ENCODE data around the gene TECPR2. TPM values are rescaled to one million over a fixed set of nuclear protein-coding genes. Genes with fewer than 3 reads are reported as not detected.

Gene TECPR2
- total RNA-seq, 2 experiments from 2014 or later, result 4.7 to 5.0 TPM

DNA sequence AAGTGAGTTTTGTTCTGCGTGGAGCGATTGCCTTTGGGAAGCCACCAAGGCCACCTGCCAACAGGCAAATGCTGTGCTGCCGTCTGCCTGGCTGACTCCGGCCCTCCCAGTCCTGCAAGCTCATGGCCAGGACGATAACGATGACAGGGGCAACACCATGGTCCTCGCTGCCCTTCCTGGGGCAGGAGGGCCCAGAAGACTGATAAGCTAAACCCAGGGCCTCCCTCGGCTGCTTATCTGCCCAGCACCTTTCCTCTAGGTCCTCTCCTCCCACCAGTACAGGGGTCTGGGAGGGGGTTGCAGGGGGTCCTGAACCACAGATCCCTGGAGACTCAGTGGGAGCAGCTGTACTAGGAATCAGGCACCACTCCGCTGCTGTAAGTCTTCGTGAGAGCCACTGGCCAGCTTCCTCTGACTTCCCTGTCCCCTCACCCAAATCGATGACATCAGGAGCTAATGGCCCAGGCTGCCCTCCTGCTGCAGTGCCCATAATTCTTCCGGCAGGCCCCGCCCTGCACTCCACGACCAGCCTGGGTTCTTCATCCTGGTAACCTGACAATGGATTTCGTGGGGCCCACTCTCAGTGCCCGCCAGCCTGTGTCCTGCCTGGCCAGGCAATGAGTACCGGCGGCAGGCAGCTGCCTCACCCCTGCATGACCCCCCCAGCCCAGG, 141.7 kb downstream of the TECPR2 start:
- ChIA-PET POLR2A (interaction anchor here (0.6 kb wide), 1 partner anchor 11 kb away, joined by 4 read pairs; no protein-coding TSS in a partner anchor), CTCF (interaction anchor here (0.9 kb wide), 1 partner anchor 11 kb away, joined by 3 read pairs; no protein-coding TSS in a partner anchor)
- peaks cover 5% of the 10 kb centered on the region for H3K36me3 Mint-ChIP-seq (ENCODE audit: low read depth)
- H3K4me1 Mint-ChIP-seq (ENCODE audit: low read depth), result peaks cover 13% of the 10 kb centered on the region
- ATAC-seq (no peak), DNase-seq (no peak)
- H3K4me3 Mint-ChIP-seq, result no peak overlapping the region
- no peaks in the 10 kb centered on the region for H3K27me3 Mint-ChIP-seq
- H3K27ac Mint-ChIP-seq, result no peak overlapping the region
- intact Hi-C loops (cut with micrococcal nuclease), result no loop called here
- TF ChIP-seq, protein P1, sequence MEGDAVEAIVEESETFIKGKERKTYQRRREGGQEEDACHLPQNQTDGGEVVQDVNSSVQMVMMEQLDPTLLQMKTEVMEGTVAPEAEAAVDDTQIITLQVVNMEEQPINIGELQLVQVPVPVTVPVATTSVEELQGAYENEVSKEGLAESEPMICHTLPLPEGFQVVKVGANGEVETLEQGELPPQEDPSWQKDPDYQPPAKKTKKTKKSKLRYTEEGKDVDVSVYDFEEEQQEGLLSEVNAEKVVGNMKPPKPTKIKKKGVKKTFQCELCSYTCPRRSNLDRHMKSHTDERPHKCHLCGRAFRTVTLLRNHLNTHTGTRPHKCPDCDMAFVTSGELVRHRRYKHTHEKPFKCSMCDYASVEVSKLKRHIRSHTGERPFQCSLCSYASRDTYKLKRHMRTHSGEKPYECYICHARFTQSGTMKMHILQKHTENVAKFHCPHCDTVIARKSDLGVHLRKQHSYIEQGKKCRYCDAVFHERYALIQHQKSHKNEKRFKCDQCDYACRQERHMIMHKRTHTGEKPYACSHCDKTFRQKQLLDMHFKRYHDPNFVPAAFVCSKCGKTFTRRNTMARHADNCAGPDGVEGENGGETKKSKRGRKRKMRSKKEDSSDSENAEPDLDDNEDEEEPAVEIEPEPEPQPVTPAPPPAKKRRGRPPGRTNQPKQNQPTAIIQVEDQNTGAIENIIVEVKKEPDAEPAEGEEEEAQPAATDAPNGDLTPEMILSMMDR (IDR thresholded peaks at IDR 0.05), result no peak
- no peaks in the 10 kb centered on the region for H3K9me3 Mint-ChIP-seq

DNA sequence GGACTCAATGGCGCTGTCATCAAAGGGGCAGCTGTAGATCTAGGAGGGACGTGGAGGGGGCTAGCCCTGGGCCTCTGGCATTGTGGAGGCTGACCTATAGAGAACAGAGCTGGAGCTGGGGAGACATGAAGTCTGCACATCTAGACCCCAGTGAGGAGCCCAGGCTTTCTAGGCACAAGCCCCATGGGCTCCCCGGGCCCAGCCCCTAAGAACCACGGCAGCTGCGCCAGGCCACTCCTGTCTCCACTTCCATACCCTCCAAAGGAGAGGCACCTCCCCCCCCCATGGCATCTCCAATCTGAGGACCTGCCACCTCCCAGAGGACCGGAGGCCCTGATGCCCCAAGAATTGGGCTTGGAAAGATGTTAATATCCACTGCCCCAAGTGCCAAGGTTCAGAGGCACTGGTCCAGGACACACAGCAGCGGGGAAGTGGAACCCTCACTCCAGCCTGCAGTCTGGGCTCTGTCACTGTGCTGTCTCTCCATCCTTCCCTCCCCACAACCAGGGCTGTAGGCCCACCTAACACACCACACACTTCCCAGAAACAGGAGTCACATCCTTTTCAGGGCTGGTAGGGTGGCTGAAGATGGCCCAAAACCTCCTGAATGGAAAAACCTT, 142.4 kb downstream of the TECPR2 start:
- ATAC-seq, result no peak
- DNase-seq, result no peak
- peaks cover 5% of the 10 kb centered on the region for H3K36me3 Mint-ChIP-seq (ENCODE audit: low read depth)
- H3K4me3 Mint-ChIP-seq, result no peak overlapping the region
- intact Hi-C loops (cut with micrococcal nuclease), result no loop called here
- no peaks in the 10 kb centered on the region for H3K27me3 Mint-ChIP-seq
- TF ChIP-seq, protein P1 (IDR thresholded peaks at IDR 0.05), result no peak
- ChIA-PET POLR2A (interaction anchor here (0.6 kb wide), 1 partner anchor 10 kb away, joined by 4 read pairs; no protein-coding TSS in a partner anchor), CTCF (interaction anchor here (0.9 kb wide), 1 partner anchor 11 kb away, joined by 3 read pairs; no protein-coding TSS in a partner anchor)
- no peak overlapping the region for H3K27ac Mint-ChIP-seq
- H3K4me1 Mint-ChIP-seq (ENCODE audit: low read depth), result peaks cover 11% of the 10 kb centered on the region
- H3K9me3 Mint-ChIP-seq, result no peaks in the 10 kb centered on the region

DNA sequence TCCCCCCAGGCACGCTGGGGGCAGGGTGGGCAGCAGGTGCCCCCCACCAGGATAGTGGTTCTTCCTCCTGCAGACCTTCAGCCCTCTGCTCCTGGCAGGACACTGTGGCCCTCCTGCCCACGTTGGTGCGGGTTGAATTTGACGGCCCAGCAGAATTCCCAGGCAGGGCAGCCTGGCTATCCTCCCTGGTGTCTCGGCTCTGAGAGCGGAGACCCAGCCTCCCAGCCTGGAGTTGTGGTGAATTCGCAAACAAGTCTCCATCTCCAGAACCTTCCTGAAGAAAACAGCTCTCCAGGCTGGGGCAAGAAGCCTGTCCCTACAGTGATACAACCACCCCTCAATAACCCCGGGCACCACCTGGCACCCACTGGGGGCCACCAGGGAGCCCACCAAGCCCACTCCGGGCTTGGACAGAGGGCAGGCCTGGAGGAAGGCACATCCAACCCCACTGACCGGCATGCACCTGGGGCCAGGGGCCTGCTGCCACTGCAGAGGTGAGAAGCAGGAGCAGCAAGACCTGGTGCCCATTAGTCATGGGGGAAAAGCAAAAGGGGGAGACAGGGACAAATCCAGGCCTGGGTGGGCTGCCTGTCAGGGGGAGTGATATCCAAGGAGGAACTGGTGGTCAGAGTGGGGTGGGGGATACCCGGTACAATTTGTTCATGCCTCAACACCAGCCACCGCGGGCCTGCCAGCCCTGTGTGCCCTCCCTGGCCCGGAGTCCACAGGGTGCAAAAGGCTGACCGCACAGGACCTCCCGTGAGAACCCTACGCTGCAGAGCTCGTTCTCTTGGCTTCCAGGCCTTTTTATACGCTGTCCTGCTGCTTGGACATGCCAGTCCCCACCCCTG, 143.3 kb downstream of the TECPR2 start:
- TF ChIP-seq, protein P1 (IDR thresholded peaks at IDR 0.05), result no peak
- ATAC-seq, result no peak
- H3K9me3 Mint-ChIP-seq, result no peaks in the 10 kb centered on the region
- H3K4me3 Mint-ChIP-seq, result no peak overlapping the region
- H3K36me3 Mint-ChIP-seq (ENCODE audit: low read depth), result peaks cover 5% of the 10 kb centered on the region
- intact Hi-C loops (cut with micrococcal nuclease), result no loop called here
- no peak for DNase-seq
- POLR2A ChIA-PET, result no interaction called here
- H3K27ac Mint-ChIP-seq, result no peak overlapping the region
- no peaks in the 10 kb centered on the region for H3K27me3 Mint-ChIP-seq
- CTCF ChIA-PET, result interaction anchor here (3.4 kb wide), 1 partner anchor 68 kb away, joined by 16 read pairs; no protein-coding TSS in a partner anchor
- H3K4me1 Mint-ChIP-seq (ENCODE audit: low read depth), result peaks cover 12% of the 10 kb centered on the region

DNA sequence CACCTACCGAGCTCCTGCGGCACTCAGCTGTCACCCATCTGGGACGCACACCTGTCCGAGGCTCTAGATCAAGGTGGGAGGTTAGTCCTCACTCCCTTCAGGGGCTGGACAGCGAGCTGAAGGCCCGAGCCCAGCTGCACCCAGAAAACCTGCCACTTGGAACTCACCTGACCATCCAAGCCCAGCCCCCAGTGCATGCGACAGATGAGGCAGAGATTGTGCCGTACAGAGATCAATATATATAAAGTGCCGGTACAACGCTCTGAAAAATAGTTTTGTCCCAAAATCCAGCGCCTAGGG, 143.8 kb downstream of the TECPR2 start:
- ChIA-PET POLR2A (no interaction called here), CTCF (interaction anchor here (3.4 kb wide), 1 partner anchor 68 kb away, joined by 16 read pairs; no protein-coding TSS in a partner anchor)
- Mint-ChIP-seq H3K36me3 (ENCODE audit: low read depth) (peaks cover 5% of the 10 kb centered on the region), H3K4me3 (no peak overlapping the region), H3K9me3 (no peaks in the 10 kb centered on the region), H3K27ac (no peak overlapping the region), H3K27me3 (no peaks in the 10 kb centered on the region), H3K4me1 (ENCODE audit: low read depth) (peaks cover 12% of the 10 kb centered on the region)
- intact Hi-C loops (cut with micrococcal nuclease), result no loop called here
- TF ChIP-seq, protein P1 (IDR thresholded peaks at IDR 0.05), result no peak
- ATAC-seq (no peak), DNase-seq (no peak)
